Neutrophil (primary cell): ENCODE results near the gene DSCAM.

ENCODE experiments used
- H3K27ac ChIP-seq: fragments of 200-600 bp; sonication (generic); 2 replicates; pipeline ENCODE4 v1.5.1; 2016; ENCODE audit warnings: mild to moderate bottlenecking, moderate library complexity
- H3K27me3 ChIP-seq: fragments of 200-600 bp; sonication (generic); 2 replicates; pipeline ENCODE4 v1.6.0; 2016; ENCODE audit warnings: mild to moderate bottlenecking
- H3K36me3 ChIP-seq: fragments of 200-600 bp; sonication (generic); 2 replicates; pipeline ENCODE4 v1.5.1; 2017
- H3K4me1 ChIP-seq, 2 experiments: fragments of 200-600 bp in 1 of 2; sonication (generic) in 1 of 2; 1 replicate in 1 of 2; 2 replicates in 1 of 2; pipeline versions ENCODE4 v1.5.1 to v1.6.1; 2013 to 2016; ENCODE audit warnings: low read depth in 1 of 2, low read length in 1 of 2, mild to moderate bottlenecking in 1 of 2, moderate library complexity in 1 of 2; ENCODE audit not compliant: control insufficient read depth in 1 of 2, insufficient read depth in 1 of 2
- H3K4me3 ChIP-seq, 2 experiments: fragments of 200-600 bp in 1 of 2; sonication (generic) in 1 of 2; 1 replicate in 1 of 2; 2 replicates in 1 of 2; pipeline ENCODE4 v1.5.1; 2013 to 2016; ENCODE audit warnings: low read depth in 1 of 2, low read length in 1 of 2, mild to moderate bottlenecking in 1 of 2, moderate library complexity in 1 of 2
- H3K9me3 ChIP-seq: fragments of 200-600 bp; sonication (generic); 2 replicates; pipeline ENCODE4 v1.5.1; 2016
- TF ChIP-seq, protein P1 (sequence below): fragments of 200-600 bp; sonication (generic); IDR thresholded peaks from 2 replicates; pipeline ENCODE4 v1.5.1; 2016; ENCODE audit warnings: antibody characterized with exemption

Gene DSCAM

DNA sequence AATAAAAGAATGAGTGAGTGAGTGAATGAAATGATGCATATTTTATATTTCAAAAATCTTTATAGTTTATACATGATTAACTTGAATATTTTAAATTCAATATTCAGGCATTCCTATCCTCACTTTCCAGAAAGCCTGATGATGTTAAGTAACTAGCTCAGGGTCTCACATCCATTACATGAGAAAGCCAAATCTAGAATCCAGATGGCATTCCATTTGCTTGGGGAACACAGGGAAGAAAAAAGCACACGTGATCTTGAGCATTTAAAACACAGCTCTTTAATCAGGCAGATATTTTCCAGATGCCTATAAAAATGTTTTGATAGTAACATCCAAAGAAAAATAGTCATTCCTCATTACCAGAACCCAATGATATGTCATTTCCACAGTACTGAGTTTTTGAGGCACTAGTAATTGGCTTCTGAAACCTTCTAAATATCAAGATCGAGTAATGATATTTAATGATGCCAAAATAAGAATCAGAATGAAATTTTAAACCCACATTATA, 291.9 kb downstream of the DSCAM start:
- Histone ChIP-seq H3K36me3 (no peaks in the 10 kb centered on the region), H3K27ac (no peak overlapping the region), H3K27me3 (no peaks in the 10 kb centered on the region), H3K9me3 (no peaks in the 10 kb centered on the region), H3K4me3 (no peak overlapping the region), H3K4me1 (no peaks in the 10 kb centered on the region)
- TF ChIP-seq, protein P1, sequence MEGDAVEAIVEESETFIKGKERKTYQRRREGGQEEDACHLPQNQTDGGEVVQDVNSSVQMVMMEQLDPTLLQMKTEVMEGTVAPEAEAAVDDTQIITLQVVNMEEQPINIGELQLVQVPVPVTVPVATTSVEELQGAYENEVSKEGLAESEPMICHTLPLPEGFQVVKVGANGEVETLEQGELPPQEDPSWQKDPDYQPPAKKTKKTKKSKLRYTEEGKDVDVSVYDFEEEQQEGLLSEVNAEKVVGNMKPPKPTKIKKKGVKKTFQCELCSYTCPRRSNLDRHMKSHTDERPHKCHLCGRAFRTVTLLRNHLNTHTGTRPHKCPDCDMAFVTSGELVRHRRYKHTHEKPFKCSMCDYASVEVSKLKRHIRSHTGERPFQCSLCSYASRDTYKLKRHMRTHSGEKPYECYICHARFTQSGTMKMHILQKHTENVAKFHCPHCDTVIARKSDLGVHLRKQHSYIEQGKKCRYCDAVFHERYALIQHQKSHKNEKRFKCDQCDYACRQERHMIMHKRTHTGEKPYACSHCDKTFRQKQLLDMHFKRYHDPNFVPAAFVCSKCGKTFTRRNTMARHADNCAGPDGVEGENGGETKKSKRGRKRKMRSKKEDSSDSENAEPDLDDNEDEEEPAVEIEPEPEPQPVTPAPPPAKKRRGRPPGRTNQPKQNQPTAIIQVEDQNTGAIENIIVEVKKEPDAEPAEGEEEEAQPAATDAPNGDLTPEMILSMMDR: no peak

DNA sequence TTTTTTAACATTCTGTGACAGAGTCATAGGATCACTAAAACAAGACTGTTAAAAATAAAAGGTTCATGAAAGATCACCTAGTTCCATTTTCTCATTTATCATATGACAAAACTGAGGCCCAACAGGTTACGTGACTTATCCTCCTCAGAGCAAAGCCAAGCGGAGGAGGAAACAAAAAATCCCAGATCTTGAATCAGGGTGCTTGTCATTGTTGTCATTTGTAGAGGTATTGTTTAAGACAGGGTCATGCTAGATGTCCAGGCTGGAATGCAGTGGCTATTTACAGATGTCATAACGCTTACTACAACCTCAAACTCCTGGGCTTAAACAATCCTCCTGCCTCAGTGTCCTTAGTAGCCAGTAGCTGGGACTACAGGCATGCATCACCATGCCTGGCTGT, 293.2 kb downstream of the DSCAM start:
- no peak overlapping the region for H3K4me3 ChIP-seq
- H3K36me3 ChIP-seq: no peaks in the 10 kb centered on the region
- no peak overlapping the region for H3K27ac ChIP-seq
- no peaks in the 10 kb centered on the region for H3K4me1 ChIP-seq
- no peaks in the 10 kb centered on the region for H3K9me3 ChIP-seq
- no peaks in the 10 kb centered on the region for H3K27me3 ChIP-seq
- TF ChIP-seq, protein P1: no peak

DNA sequence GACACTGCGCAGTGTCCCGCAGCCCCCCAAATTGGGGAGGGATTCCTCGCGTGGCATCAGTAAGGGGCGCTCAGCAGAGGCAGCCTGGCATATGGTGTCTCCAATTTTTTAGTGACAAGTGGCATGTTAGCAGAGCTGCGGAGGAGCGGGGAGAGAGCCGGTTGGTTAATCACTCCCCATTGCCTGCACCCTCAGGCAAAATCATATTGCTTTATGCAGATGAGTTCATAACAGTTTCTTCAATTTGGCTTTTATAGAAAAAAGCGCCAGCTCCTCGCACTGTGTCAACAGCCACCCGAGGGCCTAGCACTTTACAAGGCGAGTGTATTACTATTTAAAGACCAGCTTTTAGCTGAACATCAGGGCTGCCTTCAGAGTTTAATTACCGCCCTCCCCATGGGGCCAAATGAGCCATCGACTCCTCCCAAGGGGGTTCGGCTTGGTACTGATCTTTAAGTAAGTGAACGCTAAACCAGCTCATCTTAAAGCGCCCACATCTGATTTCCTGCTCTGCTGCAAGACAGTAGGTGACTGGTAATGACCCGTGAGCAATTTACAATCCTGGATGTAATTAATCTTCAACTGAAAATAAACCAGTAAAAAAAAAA, 298.9 kb downstream of the DSCAM start:
- TF ChIP-seq, protein P1: no peak
- no peaks in the 10 kb centered on the region for H3K27me3 ChIP-seq
- H3K36me3 ChIP-seq: no peaks in the 10 kb centered on the region
- H3K4me3 ChIP-seq: no peak overlapping the region
- no peaks in the 10 kb centered on the region for H3K9me3 ChIP-seq
- H3K4me1 ChIP-seq: no peaks in the 10 kb centered on the region
- no peak overlapping the region for H3K27ac ChIP-seq

DNA sequence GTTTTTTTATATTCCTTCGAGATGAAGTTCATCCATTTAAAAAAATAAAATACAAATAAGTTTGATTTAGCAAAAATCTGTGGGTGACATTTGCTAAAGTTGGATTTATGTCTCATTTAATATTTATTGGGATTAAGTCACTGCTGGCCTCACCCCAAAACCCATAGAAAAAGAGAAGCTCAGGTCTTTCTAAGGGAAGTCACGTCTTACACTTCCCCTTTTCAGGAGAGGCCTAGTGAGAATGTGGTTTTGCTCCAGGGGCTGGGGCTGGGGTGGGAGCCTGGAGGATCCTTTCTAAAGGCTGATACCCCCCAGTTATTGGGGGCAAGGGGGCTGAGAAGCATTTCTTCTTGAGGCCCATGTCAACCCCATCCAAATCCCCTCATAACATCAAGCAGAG, 300.3 kb downstream of the DSCAM start:
- Histone ChIP-seq H3K4me1 (no peaks in the 10 kb centered on the region), H3K27me3 (no peaks in the 10 kb centered on the region), H3K36me3 (no peaks in the 10 kb centered on the region), H3K9me3 (no peaks in the 10 kb centered on the region), H3K4me3 (no peak overlapping the region), H3K27ac (no peak overlapping the region)
- TF ChIP-seq, protein P1: no peak

DNA sequence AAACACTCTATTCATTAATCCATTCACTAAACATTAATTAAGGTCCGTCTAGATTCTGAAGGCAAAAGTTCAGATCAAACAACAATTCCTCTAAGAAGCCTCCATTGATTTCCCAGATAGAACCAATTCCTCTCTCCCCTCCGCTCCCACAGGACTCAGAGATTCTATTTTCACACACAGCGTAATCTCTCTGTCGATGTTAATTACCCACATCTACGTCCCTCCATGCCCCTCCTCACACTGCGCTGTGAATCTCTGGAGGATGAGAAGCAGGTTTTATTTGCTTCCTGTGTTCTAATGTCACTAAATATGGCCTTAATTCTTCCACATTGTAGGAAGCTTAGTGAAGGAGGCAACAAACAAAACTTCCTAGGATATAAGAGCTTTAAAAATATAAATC, 306.7 kb downstream of the DSCAM start:
- no peak overlapping the region for H3K4me3 ChIP-seq
- H3K36me3 ChIP-seq: no peaks in the 10 kb centered on the region
- no peaks in the 10 kb centered on the region for H3K9me3 ChIP-seq
- TF ChIP-seq, protein P1: no peak
- no peaks in the 10 kb centered on the region for H3K27me3 ChIP-seq
- no peak overlapping the region for H3K27ac ChIP-seq
- H3K4me1 ChIP-seq: no peaks in the 10 kb centered on the region
